Lower leg skin (tissue), 3 donors: ENCODE data around the gene MFSD6.

Source experiments
- POLR2A ChIP-seq, 2 donors: fragments of 450-650 bp; IDR thresholded peaks; one replicate each; pipeline ENCODE4 v1.6.1; 2016 to 2017; ENCODE audit warnings: antibody characterized with exemption in 2 of 2, mild to moderate bottlenecking in 1 of 2, moderate library complexity in 1 of 2
- TF ChIP-seq, protein P1 (sequence below), 3 donors: fragments of 450-650 bp; IDR thresholded peaks; one replicate each; pipeline ENCODE4 v1.5.1; 2016; ENCODE audit warnings: antibody characterized with exemption in 3 of 3, mild to moderate bottlenecking in 3 of 3, moderate library complexity in 2 of 3

DNA sequence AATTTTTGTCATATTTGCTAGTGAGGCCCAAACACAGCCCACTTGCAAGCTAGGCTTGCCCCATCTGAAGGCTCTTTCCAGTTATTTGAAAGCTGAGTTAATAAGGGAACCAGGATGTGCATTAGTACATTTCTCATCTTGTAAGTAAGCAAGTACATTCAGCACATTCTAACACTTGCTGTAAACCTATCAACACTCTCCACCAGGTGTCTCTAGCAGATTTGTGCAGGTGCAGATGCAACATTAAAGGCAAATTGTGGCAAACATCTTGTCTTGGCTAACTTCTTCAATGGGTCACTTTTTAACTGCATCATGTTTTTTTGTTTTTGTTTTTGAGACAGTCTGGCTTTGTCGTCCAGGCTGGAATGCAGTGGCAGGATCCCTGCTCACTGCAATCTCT is 25.3 kb upstream of the MFSD6 start:
- TF ChIP-seq, protein P1, sequence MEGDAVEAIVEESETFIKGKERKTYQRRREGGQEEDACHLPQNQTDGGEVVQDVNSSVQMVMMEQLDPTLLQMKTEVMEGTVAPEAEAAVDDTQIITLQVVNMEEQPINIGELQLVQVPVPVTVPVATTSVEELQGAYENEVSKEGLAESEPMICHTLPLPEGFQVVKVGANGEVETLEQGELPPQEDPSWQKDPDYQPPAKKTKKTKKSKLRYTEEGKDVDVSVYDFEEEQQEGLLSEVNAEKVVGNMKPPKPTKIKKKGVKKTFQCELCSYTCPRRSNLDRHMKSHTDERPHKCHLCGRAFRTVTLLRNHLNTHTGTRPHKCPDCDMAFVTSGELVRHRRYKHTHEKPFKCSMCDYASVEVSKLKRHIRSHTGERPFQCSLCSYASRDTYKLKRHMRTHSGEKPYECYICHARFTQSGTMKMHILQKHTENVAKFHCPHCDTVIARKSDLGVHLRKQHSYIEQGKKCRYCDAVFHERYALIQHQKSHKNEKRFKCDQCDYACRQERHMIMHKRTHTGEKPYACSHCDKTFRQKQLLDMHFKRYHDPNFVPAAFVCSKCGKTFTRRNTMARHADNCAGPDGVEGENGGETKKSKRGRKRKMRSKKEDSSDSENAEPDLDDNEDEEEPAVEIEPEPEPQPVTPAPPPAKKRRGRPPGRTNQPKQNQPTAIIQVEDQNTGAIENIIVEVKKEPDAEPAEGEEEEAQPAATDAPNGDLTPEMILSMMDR (IDR thresholded peaks at IDR 0.05), result no peak
- no peak for TF ChIP-seq POLR2A (IDR thresholded peaks at IDR 0.05)
